GM12891 (cell line): Measurements from ENCODE around the gene SEMA4D.

ENCODE experiments used
- POLR2A ChIP-seq: IDR thresholded peaks from 2 replicates; pipeline ENCODE4 v1.6.1; 2011; ENCODE audit warnings: low read depth, low read length, control low read depth
- POLR2AphosphoS5 ChIP-seq: IDR thresholded peaks from 2 replicates; pipeline ENCODE4 v1.6.1; 2011; ENCODE audit warnings: low read depth, low read length, control low read depth

GRCh38 chr9:89474939-89475338, 23.0 kb downstream of the SEMA4D start:
- no peak for TF ChIP-seq POLR2AphosphoS5
- no peak for TF ChIP-seq POLR2A
